HG03378 (cell line): Measurements from ENCODE around the gene SLC43A2.
A peak's percentile ranks its signal among the peaks of the same experiment; 100 is the strongest.
"Not testable (repeated sequence)": the region's sequence is repeated elsewhere in the genome, so short reads cannot be mapped to it uniquely, and the experiment has no call there.

Experiments used
- ATAC-seq: cut with Tn5 transposase; IDR thresholded peaks from one replicate; pipeline ENCODE4 v1.9.1; 2021; ENCODE audit warnings: mild to moderate bottlenecking, moderate library complexity; ENCODE audit not compliant: unreplicated experiment

SLC43A2 gene

GRCh38 chr17:1627982-1628855, at the start of gene SLC43A2:
Gene SLC43A2 (minus strand): TSS chr17:1628834. CDS start chr17:1627874, 960 bp downstream.
- ATAC-seq, result peak; percentile 38

- no peak for ATAC-seq
Observed at GRCh38 chr17:1676401-1676800, 47.8 kb upstream of the SLC43A2 start.

- no peak for ATAC-seq
Observed at GRCh38 chr17:1673041-1673785, 44.6 kb upstream of the SLC43A2 start.

- ATAC-seq, result not testable (repeated sequence)
Observed at GRCh38 chr17:1663934-1664333, 35.3 kb upstream of the SLC43A2 start.

GRCh38 chr17:1661045-1661444, 32.4 kb upstream of the SLC43A2 start:
- ATAC-seq, result no peak

GRCh38 chr17:1658100-1658499, 29.5 kb upstream of the SLC43A2 start:
- no peak for ATAC-seq

- no peak for ATAC-seq
Observed at GRCh38 chr17:1653735-1654134, 25.1 kb upstream of the SLC43A2 start.

- not testable (repeated sequence) for ATAC-seq
Observed at GRCh38 chr17:1652794-1653193, 24.2 kb upstream of the SLC43A2 start.

GRCh38 chr17:1651559-1651844, 22.9 kb upstream of the SLC43A2 start:
- ATAC-seq, result no peak

- no peak for ATAC-seq
Observed at GRCh38 chr17:1650731-1651558, 22.3 kb upstream of the SLC43A2 start.

- ATAC-seq, result no peak
Observed at GRCh38 chr17:1649844-1650501, 21.3 kb upstream of the SLC43A2 start, which contains the start of gene RILP. Gene RILP (minus strand): TSS chr17:1649866. CDS start chr17:1649804, 62 bp downstream.

GRCh38 chr17:1648963-1649843, 20.6 kb upstream of the SLC43A2 start:
- peak; percentile 36 for ATAC-seq

- ATAC-seq, result no peak
Observed at GRCh38 chr17:1648173-1648962, 19.7 kb upstream of the SLC43A2 start.

GRCh38 chr17:1647802-1648171, 19.2 kb upstream of the SLC43A2 start:
- no peak for ATAC-seq

GRCh38 chr17:1646199-1646875, 17.7 kb upstream of the SLC43A2 start:
- ATAC-seq, result no peak

GRCh38 chr17:1645207-1646171, 16.9 kb upstream of the SLC43A2 start, which contains the start of gene SCARF1:
Gene SCARF1 (minus strand): TSS chr17:1645732. CDS start chr17:1645697, 35 bp downstream.
- no peak for ATAC-seq
